Measurements from ENCODE around the gene MTARC2. TPM values are rescaled to one million over a fixed set of nuclear protein-coding genes. Genes with fewer than 3 reads are reported as not detected.

MTARC2 gene
- total and polyA plus RNA-seq, 10 of the 15 experiments (the other 5 are each of a cell fraction or from before 2014, with no cell fraction given), result 1.9 to 5.5 (median 3.3) TPM

DNA sequence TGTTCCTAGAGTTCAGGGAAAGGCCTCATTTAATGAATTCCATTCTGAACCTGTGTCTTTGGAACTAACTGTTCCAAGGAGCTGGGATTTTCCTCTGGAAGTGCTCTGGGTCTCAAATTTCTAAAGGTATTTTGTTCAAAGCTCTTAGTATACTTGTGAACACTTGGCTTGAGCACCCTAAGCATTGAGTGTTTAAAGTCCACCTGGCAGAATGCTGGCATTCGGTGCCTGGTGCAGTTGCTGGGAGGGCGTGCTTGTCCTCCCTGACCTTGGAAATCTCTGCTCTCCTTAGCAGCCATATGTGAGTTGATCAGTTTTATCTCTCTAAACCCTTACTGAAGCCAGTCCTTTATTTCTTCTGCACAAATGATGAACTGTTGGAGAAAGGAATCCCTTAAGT, 3.0 kb downstream of the MTARC2 start:
- 100% methylated on average over 2 of the region's 2 CpGs for WGBS (ENCODE audit: insufficient coverage, insufficient replicate concordance, low lambda C conversion rate, missing lambda C conversion rate)
- FAIRE-seq, result no peak
- no TSS peak for BruUV-seq (replicated peaks)
- Histone ChIP-seq H3K4me1 (ENCODE audit: control insufficient read depth, insufficient read depth, low read length) (no peaks in the 10 kb centered on the region), H3K9me3 (replicated peaks; ENCODE audit: control insufficient read depth, insufficient read depth, low read length) (no peaks in the 10 kb centered on the region), H2AFZ (ENCODE audit: control insufficient read depth, low read depth, low read length) (no peak overlapping the region), H3K4me3 (no peak overlapping the region), H3K27ac (ENCODE audit: control insufficient read depth, insufficient read depth) (no peak overlapping the region), H4K20me1 (ENCODE audit: control insufficient read depth, insufficient read depth) (no peaks in the 10 kb centered on the region), H3K9ac (ENCODE audit: control insufficient read depth, insufficient read depth, low read length) (no peak overlapping the region), H3K79me2 (ENCODE audit: control insufficient read depth, insufficient read depth, low read length) (no peaks in the 10 kb centered on the region), H3K4me2 (ENCODE audit: control insufficient read depth, insufficient read depth) (no peak overlapping the region), H3K36me3 (ENCODE audit: control insufficient read depth in 2 of 2, insufficient read depth in 2 of 2, low read length in 1 of 2) (no peaks in the 10 kb centered on the region), H3K27me3 (replicated peaks in 1 of 2; ENCODE audit: control insufficient read depth in 2 of 2, insufficient read depth in 2 of 2, low read length in 1 of 2) (peaks cover under 1 to 10% of the 10 kb centered on the region in 2 experiments; a peak in 2 of 4 replicates)
- ChIA-PET POLR2A (no interaction called here), CTCF (interaction anchor here (0.8 to 2.7 kb wide), 2 partner anchors 24 to 25 kb away, joined by 3 to 8 read pairs; no protein-coding TSS in a partner anchor), RAD21 (ENCODE audit: unreplicated experiment) (no interaction called here), SMC1A (ENCODE audit: uncharacterized antibody, unreplicated experiment) (interaction anchor here (1.0 kb wide), 1 partner anchor 14 kb away, joined by 4 read pairs; no protein-coding TSS in a partner anchor)
- in situ Hi-C loops (cut with MboI), result no loop called here
- ATAC-seq, result no peak
- DNase-seq (ENCODE audit: low read depth, low spot score), result no peak
- TF ChIP-seq KDM1A (IDR thresholded peaks at IDR 0.05; ENCODE audit: borderline replicate concordance) (no peak), TBL1XR1 (IDR thresholded peaks at IDR 0.05; ENCODE audit: low read depth, low read length) (no peak), RBBP5 (conservative IDR thresholded peaks at IDR 0.05) (no peak), EED (IDR thresholded peaks at IDR 0.05; ENCODE audit: low read depth) (no peak), PAX8 (IDR thresholded peaks at IDR 0.05) (no peak), STAT1 (conservative IDR thresholded peaks at IDR 0.05) (no peak), HDGF (IDR thresholded peaks at IDR 0.05) (no peak), POLR2AphosphoS2 (IDR thresholded peaks at IDR 0.05; ENCODE audit: low read depth, low read length) (no peak), IRF5 (IDR thresholded peaks at IDR 0.05; ENCODE audit: borderline replicate concordance) (no peak), TARDBP (IDR thresholded peaks at IDR 0.05; ENCODE audit: borderline replicate concordance) (no peak)
- TF ChIP-seq, protein P1, sequence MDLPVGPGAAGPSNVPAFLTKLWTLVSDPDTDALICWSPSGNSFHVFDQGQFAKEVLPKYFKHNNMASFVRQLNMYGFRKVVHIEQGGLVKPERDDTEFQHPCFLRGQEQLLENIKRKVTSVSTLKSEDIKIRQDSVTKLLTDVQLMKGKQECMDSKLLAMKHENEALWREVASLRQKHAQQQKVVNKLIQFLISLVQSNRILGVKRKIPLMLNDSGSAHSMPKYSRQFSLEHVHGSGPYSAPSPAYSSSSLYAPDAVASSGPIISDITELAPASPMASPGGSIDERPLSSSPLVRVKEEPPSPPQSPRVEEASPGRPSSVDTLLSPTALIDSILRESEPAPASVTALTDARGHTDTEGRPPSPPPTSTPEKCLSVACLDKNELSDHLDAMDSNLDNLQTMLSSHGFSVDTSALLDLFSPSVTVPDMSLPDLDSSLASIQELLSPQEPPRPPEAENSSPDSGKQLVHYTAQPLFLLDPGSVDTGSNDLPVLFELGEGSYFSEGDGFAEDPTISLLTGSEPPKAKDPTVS (IDR thresholded peaks at IDR 0.05; ENCODE audit: low read depth, low read length), result no peak
- intact Hi-C loops (cut with micrococcal nuclease; ENCODE audit: unreplicated experiment), result no loop called here

Measured in GM12878 (cell line).